GM23338 (cell line): ENCODE results near the gene INPP5A. TPM values are rescaled to one million over a fixed set of nuclear protein-coding genes. Genes with fewer than 3 reads are reported as not detected.

ENCODE experiments used
- ATAC-seq: fragments of 200-7000 bp; cut with Tn5 transposase; 3 replicates; pipeline ENCODE4 v1.9.1; 2020
- DNase-seq: peaks from one replicate; pipeline ENCODE4 v3.0.0-alpha.2; 2015; ENCODE audit warnings: low spot score
- H2AFZ ChIP-seq: fragments of 200-600 bp; sonication (generic); 2 replicates; pipeline ENCODE4 v1.8.0; 2016; ENCODE audit warnings: antibody characterized with exemption, mild to moderate bottlenecking, moderate library complexity
- H3F3A ChIP-seq: fragments of 200-600 bp; sonication (generic); replicated peaks from 2 replicates; pipeline ENCODE4 v1.8.0; 2017; ENCODE audit warnings: antibody characterized with exemption, mixed run types, low read depth
- H3K27ac ChIP-seq: fragments of 200-600 bp; sonication (generic); 2 replicates; pipeline ENCODE4 v1.6.1; 2016; ENCODE audit warnings: low read depth
- H3K27me3 ChIP-seq: fragments of 200-600 bp; sonication (generic); 2 replicates; pipeline ENCODE4 v1.8.0; 2016; ENCODE audit warnings: mild to moderate bottlenecking, mixed run types, moderate library complexity; ENCODE audit not compliant: insufficient read depth
- H3K36me3 ChIP-seq: fragments of 200-600 bp; sonication (generic); 2 replicates; pipeline ENCODE4 v1.8.0; 2016; ENCODE audit warnings: mild to moderate bottlenecking; ENCODE audit not compliant: insufficient read depth
- H3K4me1 ChIP-seq: fragments of 200-600 bp; sonication (generic); 2 replicates; pipeline ENCODE4 v1.8.0; 2016; ENCODE audit warnings: mild to moderate bottlenecking, moderate library complexity; ENCODE audit not compliant: insufficient read depth
- H3K4me2 ChIP-seq: fragments of 200-600 bp; sonication (generic); 2 replicates; pipeline ENCODE4 v1.7.1; 2017; ENCODE audit warnings: mixed run types
- H3K4me3 ChIP-seq: fragments of 200-600 bp; sonication (generic); 2 replicates; pipeline ENCODE4 v1.6.1; 2016; ENCODE audit warnings: mixed run types
- H3K79me2 ChIP-seq: fragments of 200-600 bp; sonication (generic); replicated peaks from 2 replicates; pipeline ENCODE4 v1.8.0; 2017; ENCODE audit warnings: mild to moderate bottlenecking; ENCODE audit not compliant: insufficient read depth
- H3K9me2 ChIP-seq: fragments of 200-600 bp; sonication (generic); 2 replicates; pipeline ENCODE4 v1.8.0; 2017; ENCODE audit not compliant: insufficient read depth
- H4K20me1 ChIP-seq: fragments of 200-600 bp; sonication (generic); replicated peaks from 2 replicates; pipeline ENCODE4 v1.8.0; 2017; ENCODE audit warnings: mild to moderate bottlenecking; ENCODE audit not compliant: insufficient read depth
- H3K27ac Mint-ChIP-seq: 2 replicates; pipeline ENCODE4 v1.8.0; 2020; ENCODE audit warnings: inconsistent platforms, mild to moderate bottlenecking, moderate library complexity, mixed read lengths
- H3K27me3 Mint-ChIP-seq: 3 replicates; pipeline ENCODE4 v1.8.0; 2022; ENCODE audit warnings: low read depth, mild to moderate bottlenecking, moderate library complexity, mixed read lengths, inconsistent platforms; ENCODE audit not compliant: insufficient read depth, poor library complexity
- H3K36me3 Mint-ChIP-seq: 3 replicates; pipeline ENCODE4 v1.8.0; 2021; ENCODE audit warnings: low read depth, mild to moderate bottlenecking, inconsistent platforms, moderate library complexity, mixed read lengths
- H3K4me1 Mint-ChIP-seq: 3 replicates; pipeline ENCODE4 v1.8.0; 2020; ENCODE audit warnings: mild to moderate bottlenecking, inconsistent platforms, mixed read lengths
- H3K4me3 Mint-ChIP-seq: 3 replicates; pipeline ENCODE4 v1.8.0; 2021; ENCODE audit warnings: moderate library complexity, mild to moderate bottlenecking, inconsistent platforms, mixed read lengths
- H3K9me3 Mint-ChIP-seq: 3 replicates; pipeline ENCODE4 v1.8.0; 2020; ENCODE audit warnings: moderate library complexity, mild to moderate bottlenecking, inconsistent platforms, mixed read lengths
- CREB1 ChIP-seq: fragments of 250-450 bp; sonication (Bioruptor Pico); IDR thresholded peaks from 2 replicates; pipeline ENCODE4 v1.5.0; 2020; ENCODE audit warnings: low read depth, mild to moderate bottlenecking, moderate library complexity
- CTCF ChIP-seq, 2 experiments: fragments of 200-600 bp in 1 of 2; sonication (generic) in 1 of 2; conservative IDR thresholded peaks; 2 replicates each; pipeline versions ENCODE4 v1.5.1 to v1.6.1; 2016 to 2017; ENCODE audit warnings: antibody characterized with exemption in 2 of 2, low read depth in 2 of 2, mild to moderate bottlenecking in 2 of 2, moderate library complexity in 1 of 2
- ETS1 ChIP-seq: IDR thresholded peaks from 2 replicates; pipeline ENCODE4 v1.6.1; 2016; ENCODE audit warnings: antibody characterized with exemption
- EZH2 ChIP-seq: fragments of 200-600 bp; sonication (generic); IDR thresholded peaks from one replicate; pipeline ENCODE4 v1.8.0; 2017; ENCODE audit warnings: antibody characterized with exemption, mild to moderate bottlenecking, low read depth; ENCODE audit not compliant: unreplicated experiment
- EZH2phosphoT487 ChIP-seq: fragments of 200-600 bp; sonication (generic); IDR thresholded peaks from one replicate; pipeline ENCODE4 v1.8.1; 2018; ENCODE audit warnings: antibody characterized with exemption; ENCODE audit not compliant: unreplicated experiment
- JUNB ChIP-seq: IDR thresholded peaks from one replicate; pipeline ENCODE4 v1.6.1; 2016; ENCODE audit warnings: antibody characterized with exemption; ENCODE audit not compliant: unreplicated experiment
- NANOG ChIP-seq: IDR thresholded peaks from 2 replicates; pipeline ENCODE4 v1.6.1; 2016; ENCODE audit warnings: antibody characterized with exemption, borderline replicate concordance
- POLR2AphosphoS5 ChIP-seq: IDR thresholded peaks from 2 replicates; pipeline ENCODE4 v1.6.1; 2016; ENCODE audit warnings: antibody characterized with exemption, low read depth
- REST ChIP-seq: IDR thresholded peaks from one replicate; pipeline ENCODE4 v1.6.1; 2018; ENCODE audit warnings: antibody characterized with exemption; ENCODE audit not compliant: unreplicated experiment
- STAT1 ChIP-seq: IDR thresholded peaks from one replicate; pipeline ENCODE4 v1.6.1; 2016; ENCODE audit warnings: antibody characterized with exemption; ENCODE audit not compliant: unreplicated experiment
- ZNF114 ChIP-seq: fragments of 250-450 bp; sonication (Bioruptor Pico); IDR thresholded peaks from 2 replicates; pipeline ENCODE4 v1.5.0; 2020; ENCODE audit warnings: mild to moderate bottlenecking, moderate library complexity
- ZNF331 ChIP-seq: fragments of 250-450 bp; sonication (Bioruptor Pico); IDR thresholded peaks from 2 replicates; pipeline ENCODE4 v1.5.0; 2020; ENCODE audit warnings: low read depth, mild to moderate bottlenecking, moderate library complexity
- ZNF462 ChIP-seq: fragments of 250-450 bp; sonication (Bioruptor Pico); IDR thresholded peaks from 2 replicates; pipeline ENCODE4 v1.5.0; 2020; ENCODE audit warnings: mild to moderate bottlenecking, moderate library complexity
- polyA plus RNA-seq: library from polyadenylated mRNA; unstranded; fragments of >200 nt; fragmentation: Nextera tagmentation; extraction: Ambion mirVana; gene quantifications from 2 replicates; pipeline ENCODE4 v1.2.1, GENCODE V29; 2016
- total RNA-seq: library from RNA; depleted of rRNA; stranded (reverse); fragments of >200 nt; shearing (Covaris generic); gene quantifications from 2 replicates; pipeline ENCODE4 v1.2.3, GENCODE V29; 2014

Gene INPP5A
- total and polyA plus RNA-seq, 2 experiments from 2014 or later: 5.9 to 40.6 TPM

GRCh38 chr10:132740588-132740987, 203.0 kb downstream of the INPP5A start:
- no peak overlapping the region for H3K27ac Mint-ChIP-seq
- ATAC-seq (no peak), DNase-seq (no peak)
- no peaks in the 10 kb centered on the region for H3F3A ChIP-seq
- H3K9me3 Mint-ChIP-seq: no peaks in the 10 kb centered on the region; the same call in 2 of the 3 replicates
- peaks cover 5% of the 10 kb centered on the region for H3K27me3 Mint-ChIP-seq
- H3K4me3 ChIP-seq: no peak overlapping the region
- H3K4me1 Mint-ChIP-seq: peaks cover 18% of the 10 kb centered on the region
- H3K36me3 ChIP-seq: no peaks in the 10 kb centered on the region
- TF ChIP-seq EZH2phosphoT487: no peak
- TF ChIP-seq STAT1: no peak
- TF ChIP-seq ZNF114 (CRISPR knock-in tag): no peak
- no peak for TF ChIP-seq CREB1 (CRISPR knock-in tag)
- TF ChIP-seq REST: no peak
- TF ChIP-seq POLR2AphosphoS5: no peak
- TF ChIP-seq ZNF462 (CRISPR knock-in tag): no peak
- no peak for TF ChIP-seq CTCF (conservative IDR thresholded peaks at IDR 0.05; ENCODE audit: low read depth in 2 of 2)
- TF ChIP-seq NANOG: no peak
- TF ChIP-seq EZH2: no peak
- TF ChIP-seq ZNF331 (CRISPR knock-in tag): no peak
- no peak for TF ChIP-seq JUNB
- no peak for TF ChIP-seq ETS1
- no peak overlapping the region for H2AFZ ChIP-seq
- no peaks in the 10 kb centered on the region for H4K20me1 ChIP-seq
- H3K4me2 ChIP-seq: no peak overlapping the region
- H3K4me1 ChIP-seq: peaks cover 5% of the 10 kb centered on the region; the same call in 1 of the 2 replicates
- no peak overlapping the region for H3K27ac ChIP-seq
- no peaks in the 10 kb centered on the region for H3K79me2 ChIP-seq
- H3K4me3 Mint-ChIP-seq: no peak overlapping the region
- no peaks in the 10 kb centered on the region for H3K27me3 ChIP-seq
- H3K9me2 ChIP-seq: no peaks in the 10 kb centered on the region
- H3K36me3 Mint-ChIP-seq: no peaks in the 10 kb centered on the region
